H1 (cell line): ENCODE measurements around the gene SHISAL1. TPM values are rescaled to one million over a fixed set of nuclear protein-coding genes. Genes with fewer than 3 reads are reported as not detected.

ENCODE experiments used
- RAD21 ChIP-seq, 2 experiments: IDR thresholded peaks in 1 of 2; conservative IDR thresholded peaks in 1 of 2; 2 replicates each; pipeline ENCODE4 v1.6.1; 2011; ENCODE audit warnings: low read depth in 2 of 2, low read length in 2 of 2, improper control_type of control experiment in 1 of 2, inconsistent platforms in 1 of 2, mild to moderate bottlenecking in 1 of 2, moderate library complexity in 1 of 2
- polyA plus RNA-seq, 7 experiments: library from polyadenylated mRNA; depleted of rRNA in 3 of 7; stranded (reverse) in 5 of 7; unstranded in 2 of 7; fragments of >200 nt in 5 of 7; fragments of 200-250 nt in 2 of 7; gene quantifications; 1 replicate in 5 of 7; 2 replicates in 1 of 7; 4 replicates in 1 of 7; pipeline versions ENCODE4 v1.2.1 to v1.2.3, GENCODE V29; 2011 to 2013; ENCODE audit warnings: missing spikeins in 2 of 7, mixed read lengths in 2 of 7
- total RNA-seq: library from RNA; stranded (reverse); fragmentation: NEBNext Ultra II Directional; extraction: Animal tissue kit (Norgen Biotek cat#: 25700); gene quantifications from 2 replicates; pipeline ENCODE4 v1.2.1, GENCODE V29; 2021

Gene SHISAL1
- total and polyA plus RNA-seq, 2 of the 8 experiments (the other 6 are each of a cell fraction or from before 2014, with no cell fraction given): 3.7 to 5.8 TPM

DNA sequence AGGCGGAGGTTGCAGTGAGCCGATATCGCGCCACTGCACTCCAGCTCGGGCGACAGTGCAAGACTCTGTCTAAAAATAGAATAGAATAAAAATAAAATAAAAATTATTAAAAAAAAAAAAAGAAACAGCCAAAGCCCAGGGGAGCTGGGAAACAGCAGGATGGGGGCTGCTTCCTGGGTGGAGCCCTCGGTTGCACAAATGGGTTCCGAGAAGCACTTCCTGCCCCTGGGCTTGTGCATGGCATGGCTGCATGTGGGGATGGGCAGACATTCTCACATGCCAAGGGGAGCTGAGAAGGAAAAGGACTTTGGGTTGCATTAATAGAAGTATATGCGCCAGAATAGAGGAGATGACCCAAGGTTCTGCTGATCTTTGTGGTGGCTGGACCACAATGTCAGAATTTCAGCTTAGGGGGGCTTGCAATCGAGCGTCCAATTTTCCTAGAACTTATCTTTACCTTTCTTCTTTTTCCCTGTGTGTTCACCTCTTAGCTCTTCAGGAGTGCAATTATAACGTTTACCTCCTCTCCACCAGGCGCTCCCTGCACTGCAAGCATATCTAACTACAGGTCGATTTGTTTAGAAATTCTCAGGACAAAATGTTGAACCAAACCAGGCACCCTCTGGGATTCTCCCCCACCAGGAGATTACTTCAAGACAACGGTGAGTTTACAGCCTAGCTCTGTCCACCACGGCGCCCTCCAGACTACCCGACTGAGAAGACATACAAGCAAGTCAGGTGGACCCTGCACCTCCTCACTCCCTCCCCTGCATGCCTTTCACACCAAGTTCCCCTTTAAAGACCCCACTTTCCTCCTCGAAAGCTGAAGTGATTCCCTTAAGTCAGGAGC is 53.2 kb downstream of the SHISAL1 start (continued):
- no peak for TF ChIP-seq RAD21 (IDR thresholded peaks at IDR 0.05 in 1 of 2, conservative IDR thresholded peaks at IDR 0.05 in 1 of 2; ENCODE audit: low read depth in 2 of 2, low read length in 2 of 2)
